Liver (tissue), 9 donors: Measurements from ENCODE around the gene PSPN. TPM values are rescaled to one million over a fixed set of nuclear protein-coding genes. Genes with fewer than 3 reads are reported as not detected.

Experiments used
- DNase-seq: peaks from one replicate; pipeline ENCODE4 v3.0.0-alpha.2; 2017; ENCODE audit warnings: low spot score
- H3K27ac ChIP-seq, 2 donors: one replicate each; pipeline ENCODE4 v1.7.0; 2013; ENCODE audit warnings: inconsistent platforms in 2 of 2, low read length in 2 of 2, control low read depth in 1 of 2, low read depth in 1 of 2, mild to moderate bottlenecking in 1 of 2
- H3K27me3 ChIP-seq, 4 donors: one replicate each; pipeline versions ENCODE4 v1.6.1 to v1.7.0; 2013; ENCODE audit warnings: low read length in 3 of 4, inconsistent platforms in 1 of 4, mild to moderate bottlenecking in 1 of 4, moderate library complexity in 1 of 4; ENCODE audit not compliant: control insufficient read depth in 4 of 4, insufficient read depth in 4 of 4
- H3K36me3 ChIP-seq, 4 donors: one replicate each; pipeline versions ENCODE4 v1.6.1 to v1.7.0; 2013; ENCODE audit warnings: low read length in 3 of 4, mild to moderate bottlenecking in 3 of 4, low read depth in 1 of 4, moderate library complexity in 1 of 4; ENCODE audit not compliant: control insufficient read depth in 4 of 4, insufficient read depth in 3 of 4
- H3K4me1 ChIP-seq, 4 donors: one replicate each; pipeline versions ENCODE4 v1.6.1 to v1.7.0; 2013; ENCODE audit warnings: low read length in 3 of 4, mild to moderate bottlenecking in 3 of 4, moderate library complexity in 1 of 4; ENCODE audit not compliant: control insufficient read depth in 4 of 4, insufficient read depth in 4 of 4
- H3K4me3 ChIP-seq, 3 donors: one replicate each; pipeline versions ENCODE4 v1.6.1 to v1.7.0; 2013; ENCODE audit warnings: low read length in 3 of 3, control low read depth in 1 of 3, low read depth in 1 of 3, mild to moderate bottlenecking in 1 of 3
- H3K9ac ChIP-seq, 2 donors: one replicate each; pipeline ENCODE4 v1.7.0; 2013; ENCODE audit warnings: low read length in 2 of 2, mild to moderate bottlenecking in 2 of 2, moderate library complexity in 2 of 2, control low read depth in 1 of 2, low read depth in 1 of 2
- H3K9me3 ChIP-seq, 4 donors: one replicate each; pipeline versions ENCODE4 v1.6.1 to v1.7.0; 2013; ENCODE audit warnings: low read length in 3 of 4; ENCODE audit not compliant: control insufficient read depth in 4 of 4
- EGR1 ChIP-seq, 2 donors: IDR thresholded peaks; 2 replicates each; pipeline ENCODE4 v1.6.1; 2016 to 2018; ENCODE audit warnings: antibody characterized with exemption in 2 of 2, low read depth in 2 of 2
- FOXA1 ChIP-seq: IDR thresholded peaks from 2 replicates; pipeline ENCODE4 v1.6.1; 2016; ENCODE audit warnings: antibody characterized with exemption
- FOXA2 ChIP-seq: IDR thresholded peaks from 2 replicates; pipeline ENCODE4 v1.6.1; 2016; ENCODE audit warnings: antibody characterized with exemption
- GABPA ChIP-seq, 2 donors: IDR thresholded peaks in 1 of 2; conservative IDR thresholded peaks in 1 of 2; 2 replicates each; pipeline ENCODE4 v1.6.1; 2016; ENCODE audit warnings: antibody characterized with exemption in 2 of 2, mild to moderate bottlenecking in 1 of 2, moderate library complexity in 1 of 2
- JUND ChIP-seq, 2 donors: IDR thresholded peaks; 2 replicates each; pipeline ENCODE4 v1.6.1; 2016; ENCODE audit warnings: antibody characterized with exemption in 2 of 2
- NR2F2 ChIP-seq: IDR thresholded peaks from 2 replicates; pipeline ENCODE4 v1.6.1; 2016; ENCODE audit warnings: antibody characterized with exemption
- RAD21 ChIP-seq, 2 donors: IDR thresholded peaks; 2 replicates each; pipeline ENCODE4 v1.6.1; 2016; ENCODE audit warnings: antibody characterized with exemption in 2 of 2, mild to moderate bottlenecking in 2 of 2
- RXRA ChIP-seq, 2 donors: IDR thresholded peaks; 2 replicates each; pipeline ENCODE4 v1.6.1; 2017 to 2018; ENCODE audit warnings: antibody characterized with exemption in 2 of 2, mild to moderate bottlenecking in 1 of 2
- SP1 ChIP-seq: IDR thresholded peaks from 2 replicates; pipeline ENCODE4 v1.6.1; 2018; ENCODE audit warnings: antibody characterized with exemption, mild to moderate bottlenecking
- TAF1 ChIP-seq: conservative IDR thresholded peaks from 2 replicates; pipeline ENCODE4 v1.6.1; 2016; ENCODE audit warnings: antibody characterized with exemption, mild to moderate bottlenecking
- YY1 ChIP-seq: IDR thresholded peaks from 2 replicates; pipeline ENCODE4 v1.6.1; 2016; ENCODE audit warnings: antibody characterized with exemption, mild to moderate bottlenecking
- WGBS: extraction: QIAGEN DNeasy Blood & Tissue Kit; methylation state at CpG from one replicate; pipeline ENCODE4 v1.1.7; 2013; 5-methylcytosine and 5-hydroxymethylcytosine counted together
- polyA plus RNA-seq, 2 donors: library from polyadenylated mRNA; stranded (reverse) in 1 of 2; unstranded in 1 of 2; fragments of 200-250 nt in 1 of 2; fragments of >200 nt in 1 of 2; fragmentation: Nextera tagmentation in 1 of 2; extraction: Ambion mirVana in 1 of 2; gene quantifications; one replicate each; pipeline versions ENCODE4 v1.2.1 to v1.2.3, GENCODE V29; 2013 to 2015
- total RNA-seq, 2 donors: library from RNA; depleted of rRNA; stranded (reverse); fragments of >200 nt; gene quantifications; one replicate each; pipeline ENCODE4 v1.2.3, GENCODE V29; 2014
- TF ChIP-seq, protein P1 (sequence below): IDR thresholded peaks from 2 replicates; pipeline ENCODE4 v1.6.1; 2016; ENCODE audit warnings: antibody characterized with exemption, mild to moderate bottlenecking
- TF ChIP-seq, protein P2 (sequence below): fragments of 150-350 bp; IDR thresholded peaks from 2 replicates; pipeline ENCODE4 v1.5.1; 2017; ENCODE audit warnings: improper control_type of control experiment, low read depth, low read length; ENCODE audit not compliant: missing input control
- TF ChIP-seq, protein P3 (sequence below): IDR thresholded peaks from 2 replicates; pipeline ENCODE4 v1.6.1; 2016; ENCODE audit warnings: antibody characterized with exemption
- TF ChIP-seq, protein P4 (sequence below): IDR thresholded peaks from 2 replicates; pipeline ENCODE4 v1.6.1; 2016; ENCODE audit warnings: antibody characterized with exemption
- TF ChIP-seq, protein P5 (sequence below): IDR thresholded peaks from 2 replicates; pipeline ENCODE4 v1.6.1; 2016; ENCODE audit warnings: antibody characterized with exemption
- donor health status: healthy.
- donor health status: healthy.
- donor health status: healthy.
- donor health status: healthy.
- donor health status: healthy.

The PSPN gene
- total and polyA plus RNA-seq, 4 donors, result 0.51 to 0.75 (median 0.62) TPM

DNA sequence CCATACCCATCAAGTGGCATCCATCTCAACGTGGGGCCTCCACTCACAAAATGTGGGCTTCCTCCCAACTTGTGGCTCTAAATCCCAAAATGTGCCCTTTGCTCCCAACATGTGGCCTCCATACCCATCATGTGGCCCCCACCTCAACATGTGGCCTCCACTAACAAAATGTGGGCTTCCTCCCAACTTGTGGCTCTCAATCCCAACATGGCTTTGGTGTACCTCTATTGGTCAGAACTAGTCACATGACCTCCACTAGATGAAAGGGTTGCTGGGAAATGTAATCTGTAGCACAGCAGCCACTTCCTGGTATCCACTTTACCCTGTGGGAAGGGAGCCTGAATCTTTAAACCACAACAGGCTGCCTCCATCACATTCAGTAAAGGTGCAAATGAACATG lies 32.3 kb downstream of the PSPN start:
- H3K9me3 ChIP-seq, result no peaks in the 10 kb centered on the region
- no peaks in the 10 kb centered on the region for H3K27me3 ChIP-seq
- no peak overlapping the region for H3K27ac ChIP-seq
- no peaks in the 10 kb centered on the region for H3K4me1 ChIP-seq
- H3K36me3 ChIP-seq, result no peaks in the 10 kb centered on the region
- no peak overlapping the region for H3K9ac ChIP-seq
- TF ChIP-seq RXRA (IDR thresholded peaks at IDR 0.05) (no peak), GABPA (IDR thresholded peaks at IDR 0.05 in 1 of 2, conservative IDR thresholded peaks at IDR 0.05 in 1 of 2) (no peak), JUND (IDR thresholded peaks at IDR 0.05) (no peak), RAD21 (IDR thresholded peaks at IDR 0.05) (no peak), NR2F2 (no peak), EGR1 (IDR thresholded peaks at IDR 0.05; ENCODE audit: low read depth in 2 of 2) (no peak)
- TF ChIP-seq, protein P1, sequence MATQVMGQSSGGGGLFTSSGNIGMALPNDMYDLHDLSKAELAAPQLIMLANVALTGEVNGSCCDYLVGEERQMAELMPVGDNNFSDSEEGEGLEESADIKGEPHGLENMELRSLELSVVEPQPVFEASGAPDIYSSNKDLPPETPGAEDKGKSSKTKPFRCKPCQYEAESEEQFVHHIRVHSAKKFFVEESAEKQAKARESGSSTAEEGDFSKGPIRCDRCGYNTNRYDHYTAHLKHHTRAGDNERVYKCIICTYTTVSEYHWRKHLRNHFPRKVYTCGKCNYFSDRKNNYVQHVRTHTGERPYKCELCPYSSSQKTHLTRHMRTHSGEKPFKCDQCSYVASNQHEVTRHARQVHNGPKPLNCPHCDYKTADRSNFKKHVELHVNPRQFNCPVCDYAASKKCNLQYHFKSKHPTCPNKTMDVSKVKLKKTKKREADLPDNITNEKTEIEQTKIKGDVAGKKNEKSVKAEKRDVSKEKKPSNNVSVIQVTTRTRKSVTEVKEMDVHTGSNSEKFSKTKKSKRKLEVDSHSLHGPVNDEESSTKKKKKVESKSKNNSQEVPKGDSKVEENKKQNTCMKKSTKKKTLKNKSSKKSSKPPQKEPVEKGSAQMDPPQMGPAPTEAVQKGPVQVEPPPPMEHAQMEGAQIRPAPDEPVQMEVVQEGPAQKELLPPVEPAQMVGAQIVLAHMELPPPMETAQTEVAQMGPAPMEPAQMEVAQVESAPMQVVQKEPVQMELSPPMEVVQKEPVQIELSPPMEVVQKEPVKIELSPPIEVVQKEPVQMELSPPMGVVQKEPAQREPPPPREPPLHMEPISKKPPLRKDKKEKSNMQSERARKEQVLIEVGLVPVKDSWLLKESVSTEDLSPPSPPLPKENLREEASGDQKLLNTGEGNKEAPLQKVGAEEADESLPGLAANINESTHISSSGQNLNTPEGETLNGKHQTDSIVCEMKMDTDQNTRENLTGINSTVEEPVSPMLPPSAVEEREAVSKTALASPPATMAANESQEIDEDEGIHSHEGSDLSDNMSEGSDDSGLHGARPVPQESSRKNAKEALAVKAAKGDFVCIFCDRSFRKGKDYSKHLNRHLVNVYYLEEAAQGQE, result no peak
- TF ChIP-seq, protein P2, sequence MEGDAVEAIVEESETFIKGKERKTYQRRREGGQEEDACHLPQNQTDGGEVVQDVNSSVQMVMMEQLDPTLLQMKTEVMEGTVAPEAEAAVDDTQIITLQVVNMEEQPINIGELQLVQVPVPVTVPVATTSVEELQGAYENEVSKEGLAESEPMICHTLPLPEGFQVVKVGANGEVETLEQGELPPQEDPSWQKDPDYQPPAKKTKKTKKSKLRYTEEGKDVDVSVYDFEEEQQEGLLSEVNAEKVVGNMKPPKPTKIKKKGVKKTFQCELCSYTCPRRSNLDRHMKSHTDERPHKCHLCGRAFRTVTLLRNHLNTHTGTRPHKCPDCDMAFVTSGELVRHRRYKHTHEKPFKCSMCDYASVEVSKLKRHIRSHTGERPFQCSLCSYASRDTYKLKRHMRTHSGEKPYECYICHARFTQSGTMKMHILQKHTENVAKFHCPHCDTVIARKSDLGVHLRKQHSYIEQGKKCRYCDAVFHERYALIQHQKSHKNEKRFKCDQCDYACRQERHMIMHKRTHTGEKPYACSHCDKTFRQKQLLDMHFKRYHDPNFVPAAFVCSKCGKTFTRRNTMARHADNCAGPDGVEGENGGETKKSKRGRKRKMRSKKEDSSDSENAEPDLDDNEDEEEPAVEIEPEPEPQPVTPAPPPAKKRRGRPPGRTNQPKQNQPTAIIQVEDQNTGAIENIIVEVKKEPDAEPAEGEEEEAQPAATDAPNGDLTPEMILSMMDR, result no peak
- TF ChIP-seq, protein P3, sequence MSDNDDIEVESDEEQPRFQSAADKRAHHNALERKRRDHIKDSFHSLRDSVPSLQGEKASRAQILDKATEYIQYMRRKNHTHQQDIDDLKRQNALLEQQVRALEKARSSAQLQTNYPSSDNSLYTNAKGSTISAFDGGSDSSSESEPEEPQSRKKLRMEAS, result no peak
- TF ChIP-seq, protein P4, sequence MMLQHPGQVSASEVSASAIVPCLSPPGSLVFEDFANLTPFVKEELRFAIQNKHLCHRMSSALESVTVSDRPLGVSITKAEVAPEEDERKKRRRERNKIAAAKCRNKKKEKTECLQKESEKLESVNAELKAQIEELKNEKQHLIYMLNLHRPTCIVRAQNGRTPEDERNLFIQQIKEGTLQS, result no peak
- no peak overlapping the region for H3K4me3 ChIP-seq
- WGBS, result 91% methylated on average over 1 of the region's 1 CpG
- no peak for DNase-seq

DNA sequence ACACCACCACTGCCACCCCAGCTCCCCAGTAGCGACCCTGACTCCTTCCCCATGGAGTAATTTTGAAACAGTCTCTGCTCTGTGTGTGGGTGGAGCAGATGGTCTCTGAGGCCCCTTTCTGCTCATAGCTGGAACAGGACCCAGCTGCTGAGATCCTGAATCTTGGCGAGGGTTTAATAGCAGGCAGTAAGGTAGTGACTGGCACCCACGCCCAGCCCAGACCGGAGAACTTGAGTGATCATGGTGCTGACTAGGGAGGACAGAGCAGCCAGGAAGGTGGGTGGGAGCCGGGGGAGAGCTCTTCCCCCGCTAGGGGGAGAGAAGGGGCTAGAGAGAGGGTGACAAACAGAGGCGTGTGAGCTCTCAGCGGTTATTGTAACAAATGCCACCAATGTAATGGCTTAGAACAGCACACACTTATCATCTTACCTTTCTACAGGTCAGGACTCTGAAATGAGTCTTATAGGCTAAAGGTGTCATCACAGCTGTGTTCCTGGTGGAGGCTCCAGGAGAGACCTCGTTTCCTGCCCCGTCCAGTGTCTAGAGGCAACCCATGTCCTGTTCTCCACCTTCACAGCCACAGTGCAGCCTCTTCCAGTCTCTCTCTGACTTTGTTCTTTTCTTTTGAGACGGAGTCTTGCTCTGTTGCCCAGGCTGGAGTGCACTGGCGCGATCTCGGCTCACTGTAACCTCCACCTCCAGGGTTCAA lies 35.1 kb downstream of the PSPN start:
- 76% methylated on average over 14 of the region's 14 CpGs for WGBS
- Histone ChIP-seq H3K9me3 (no peaks in the 10 kb centered on the region), H3K9ac (no peak overlapping the region)
- TF ChIP-seq TAF1 (no peak), SP1 (no peak), GABPA (IDR thresholded peaks at IDR 0.05 in 1 of 2, conservative IDR thresholded peaks at IDR 0.05 in 1 of 2) (no peak), RXRA (IDR thresholded peaks at IDR 0.05) (no peak), EGR1 (IDR thresholded peaks at IDR 0.05; ENCODE audit: low read depth in 2 of 2) (no peak), YY1 (no peak), FOXA1 (no peak), JUND (IDR thresholded peaks at IDR 0.05) (no peak), NR2F2 (no peak), FOXA2 (no peak)
- TF ChIP-seq, protein P2, result no peak
- TF ChIP-seq, protein P1, result no peak
- TF ChIP-seq, protein P5, sequence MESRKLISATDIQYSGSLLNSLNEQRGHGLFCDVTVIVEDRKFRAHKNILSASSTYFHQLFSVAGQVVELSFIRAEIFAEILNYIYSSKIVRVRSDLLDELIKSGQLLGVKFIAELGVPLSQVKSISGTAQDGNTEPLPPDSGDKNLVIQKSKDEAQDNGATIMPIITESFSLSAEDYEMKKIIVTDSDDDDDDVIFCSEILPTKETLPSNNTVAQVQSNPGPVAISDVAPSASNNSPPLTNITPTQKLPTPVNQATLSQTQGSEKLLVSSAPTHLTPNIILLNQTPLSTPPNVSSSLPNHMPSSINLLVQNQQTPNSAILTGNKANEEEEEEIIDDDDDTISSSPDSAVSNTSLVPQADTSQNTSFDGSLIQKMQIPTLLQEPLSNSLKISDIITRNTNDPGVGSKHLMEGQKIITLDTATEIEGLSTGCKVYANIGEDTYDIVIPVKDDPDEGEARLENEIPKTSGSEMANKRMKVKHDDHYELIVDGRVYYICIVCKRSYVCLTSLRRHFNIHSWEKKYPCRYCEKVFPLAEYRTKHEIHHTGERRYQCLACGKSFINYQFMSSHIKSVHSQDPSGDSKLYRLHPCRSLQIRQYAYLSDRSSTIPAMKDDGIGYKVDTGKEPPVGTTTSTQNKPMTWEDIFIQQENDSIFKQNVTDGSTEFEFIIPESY, result no peak
- TF ChIP-seq, protein P3, result no peak

More for the DNA sequence above, 35.1 kb downstream of the PSPN start:
- DNase-seq, result no peak
- H3K4me1 ChIP-seq, result no peaks in the 10 kb centered on the region
- no peak overlapping the region for H3K27ac ChIP-seq
- no peaks in the 10 kb centered on the region for H3K27me3 ChIP-seq
- no peak overlapping the region for H3K4me3 ChIP-seq
- no peaks in the 10 kb centered on the region for H3K36me3 ChIP-seq
